GM21737 (cell line): ENCODE measurements around the gene ZNF519.
A peak's percentile ranks its signal among the peaks of the same experiment; 100 is the strongest.
"Not testable (repeated sequence)": the region's sequence is repeated elsewhere in the genome, so short reads cannot be mapped to it uniquely, and the experiment has no call there.

ENCODE experiments used
- ATAC-seq: cut with Tn5 transposase; IDR thresholded peaks from one replicate; pipeline ENCODE4 v1.9.1; 2021; ENCODE audit warnings: mild to moderate bottlenecking, moderate library complexity; ENCODE audit not compliant: unreplicated experiment

The ZNF519 gene

DNA sequence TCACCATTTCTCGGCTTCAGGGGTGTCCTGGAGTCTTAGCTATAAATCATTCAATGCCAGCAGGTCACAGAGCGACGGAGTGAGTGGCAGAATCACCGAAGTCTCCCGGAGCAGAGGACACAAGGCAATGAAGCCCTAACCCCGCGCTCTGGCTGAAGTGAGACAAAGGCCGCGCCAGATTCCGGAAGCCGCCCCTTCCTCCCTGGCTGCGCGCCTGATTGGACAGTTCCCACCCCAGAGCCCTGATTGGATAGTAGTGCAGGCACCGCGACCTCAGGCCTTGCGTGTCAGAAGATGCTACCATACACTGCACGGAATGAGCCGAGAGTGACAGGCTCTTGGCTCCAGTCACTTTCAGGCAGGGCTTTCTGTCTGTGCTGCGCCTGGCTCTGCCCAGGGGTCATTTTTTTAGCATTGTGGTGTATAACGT lies at the start of gene ZNF519:
ZNF519 (minus strand) TSS at position 165 of the 430 bp plus-strand sequence; CDS start at position 7, 158 bp downstream.
- ATAC-seq, result peak; percentile 100

DNA sequence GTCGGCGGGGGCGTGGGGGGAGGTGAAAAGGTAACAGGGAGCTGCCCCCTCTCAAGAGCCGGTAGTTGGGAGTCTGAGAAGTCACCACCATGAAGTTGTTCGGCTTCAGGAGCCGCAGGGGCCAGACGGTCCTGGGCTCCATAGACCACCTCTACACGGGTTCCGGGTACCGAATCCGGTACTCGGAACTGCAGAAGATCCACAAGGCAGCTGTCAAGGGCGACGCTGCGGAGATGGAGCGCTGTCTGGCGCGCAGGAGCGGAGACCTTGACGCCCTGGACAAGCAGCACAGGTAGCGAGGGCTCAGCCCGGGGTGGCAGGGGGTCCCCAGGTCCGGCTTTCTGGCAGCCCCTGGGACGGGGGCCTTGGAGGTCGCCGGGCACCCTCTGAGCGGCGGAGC lies 47.1 kb upstream of the ZNF519 start:
- no peak for ATAC-seq

DNA sequence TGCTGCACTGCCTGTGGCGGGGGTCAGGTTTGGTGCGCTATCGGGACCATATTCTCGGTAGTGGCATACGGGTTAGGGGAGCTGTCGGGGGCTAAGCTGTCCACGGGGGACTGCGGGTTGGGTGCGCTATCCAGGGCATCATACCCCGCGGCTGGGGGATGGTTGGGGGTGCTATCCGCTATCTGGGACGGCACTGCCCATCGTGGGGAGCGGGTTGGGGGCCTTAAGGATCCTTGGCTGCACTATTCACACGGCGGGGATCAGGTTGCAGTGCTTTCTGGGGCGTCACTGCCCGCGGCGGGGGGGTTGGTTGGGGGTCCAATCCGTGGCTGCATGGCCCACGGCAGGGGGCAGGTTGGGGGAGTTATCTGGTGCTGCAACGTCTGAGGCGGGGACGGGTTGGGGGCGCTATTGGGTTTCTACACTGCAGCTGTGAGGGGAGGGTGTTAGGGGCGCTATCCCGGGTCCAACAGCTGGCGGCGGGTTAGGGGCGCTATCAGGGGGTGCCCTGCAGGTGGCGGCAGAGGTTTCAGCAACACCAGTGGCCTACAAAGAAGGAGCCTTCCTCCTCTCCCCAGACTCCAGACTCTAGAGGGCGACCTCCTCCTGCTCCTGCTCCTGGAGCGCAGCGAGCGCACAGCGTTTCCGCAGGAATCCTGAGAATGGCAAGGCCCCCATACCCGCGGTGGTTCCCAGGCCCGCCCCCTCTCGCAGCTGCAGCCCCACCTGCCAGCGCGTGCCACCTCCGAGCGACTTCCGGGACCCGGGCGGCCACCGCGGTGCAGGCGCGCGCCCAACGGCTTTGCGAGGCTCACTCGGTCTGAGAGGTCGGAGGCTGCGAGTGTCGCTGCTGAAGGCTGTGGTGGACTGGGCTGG lies 46.3 kb upstream of the ZNF519 start:
- peak; percentile 98 for ATAC-seq

DNA sequence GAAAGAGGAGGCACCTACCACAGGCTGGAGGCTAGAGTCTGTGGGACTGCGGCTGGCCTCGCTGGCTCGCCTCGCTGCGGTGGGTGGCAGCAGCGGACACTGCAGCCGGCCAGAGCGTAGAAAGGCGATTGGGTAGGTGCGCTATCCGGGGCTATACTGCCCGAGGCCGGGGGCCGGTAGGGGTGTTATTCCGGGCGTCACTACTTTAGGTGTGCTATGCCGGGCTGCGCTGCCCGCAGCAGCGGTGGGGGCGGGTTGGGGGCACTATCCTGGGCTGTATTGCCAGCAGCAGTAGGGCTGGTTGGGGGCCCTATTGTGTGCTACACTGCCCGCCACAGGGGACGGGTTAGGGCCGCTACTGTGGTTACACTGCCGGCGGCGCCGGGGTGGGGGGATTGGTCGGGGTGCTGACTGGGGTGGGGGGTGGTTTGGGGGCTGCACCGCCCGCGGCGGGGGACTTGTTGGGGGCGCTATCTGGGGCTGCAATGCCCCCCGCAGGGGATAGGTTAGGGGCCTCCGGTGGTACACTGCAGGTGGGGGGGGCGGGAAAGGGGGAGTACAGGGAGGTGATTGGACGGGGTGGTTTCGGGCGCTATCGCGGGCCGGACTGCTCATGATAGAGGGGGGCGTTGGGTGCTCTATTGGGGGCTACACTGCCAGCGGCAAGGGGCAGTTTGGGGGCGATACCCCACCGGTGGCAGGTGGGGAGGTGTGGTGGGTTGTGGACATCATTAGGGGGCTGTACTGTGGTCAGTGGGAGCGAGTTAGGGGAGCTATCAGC lies 45.5 kb upstream of the ZNF519 start:
- not testable (repeated sequence) for ATAC-seq

DNA sequence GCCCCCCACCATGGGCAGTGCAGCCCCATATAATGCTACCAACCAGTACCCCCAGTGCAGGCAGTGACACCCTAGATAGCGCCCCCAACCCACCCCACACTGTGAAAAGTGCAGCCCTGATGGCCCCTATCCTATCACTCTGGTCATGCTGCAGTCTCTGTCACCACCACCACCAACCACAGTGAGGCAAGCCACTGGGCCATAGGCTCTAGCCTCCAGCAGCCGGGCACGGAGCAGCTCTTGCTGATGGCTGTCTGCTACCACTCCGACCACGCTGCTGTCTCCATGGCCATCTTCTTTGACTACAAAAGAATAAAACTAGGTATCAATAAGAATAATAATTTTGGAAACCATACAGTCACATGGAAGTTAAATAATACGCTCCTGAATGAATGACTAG lies 43.2 kb upstream of the ZNF519 start:
- not testable (repeated sequence) for ATAC-seq

DNA sequence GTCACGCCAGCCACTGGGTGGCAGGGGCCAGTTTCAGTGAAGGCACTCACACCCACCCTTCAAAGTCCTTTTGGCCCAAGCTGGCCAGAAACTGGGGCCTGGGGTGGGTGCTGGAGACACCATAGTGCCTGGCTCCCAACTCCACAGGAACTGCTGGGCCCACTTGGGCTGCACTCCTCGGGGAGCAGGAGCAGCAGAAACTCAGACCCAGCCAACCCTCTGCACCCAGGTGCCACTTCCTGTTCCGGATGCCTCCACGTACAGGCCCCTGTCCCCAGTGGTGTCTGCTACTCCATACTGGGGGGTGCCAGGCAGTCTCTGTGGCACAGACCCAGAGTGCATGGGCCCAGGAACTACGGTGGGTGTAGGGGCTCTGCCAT lies 42.5 kb upstream of the ZNF519 start:
- ATAC-seq, result no peak

DNA sequence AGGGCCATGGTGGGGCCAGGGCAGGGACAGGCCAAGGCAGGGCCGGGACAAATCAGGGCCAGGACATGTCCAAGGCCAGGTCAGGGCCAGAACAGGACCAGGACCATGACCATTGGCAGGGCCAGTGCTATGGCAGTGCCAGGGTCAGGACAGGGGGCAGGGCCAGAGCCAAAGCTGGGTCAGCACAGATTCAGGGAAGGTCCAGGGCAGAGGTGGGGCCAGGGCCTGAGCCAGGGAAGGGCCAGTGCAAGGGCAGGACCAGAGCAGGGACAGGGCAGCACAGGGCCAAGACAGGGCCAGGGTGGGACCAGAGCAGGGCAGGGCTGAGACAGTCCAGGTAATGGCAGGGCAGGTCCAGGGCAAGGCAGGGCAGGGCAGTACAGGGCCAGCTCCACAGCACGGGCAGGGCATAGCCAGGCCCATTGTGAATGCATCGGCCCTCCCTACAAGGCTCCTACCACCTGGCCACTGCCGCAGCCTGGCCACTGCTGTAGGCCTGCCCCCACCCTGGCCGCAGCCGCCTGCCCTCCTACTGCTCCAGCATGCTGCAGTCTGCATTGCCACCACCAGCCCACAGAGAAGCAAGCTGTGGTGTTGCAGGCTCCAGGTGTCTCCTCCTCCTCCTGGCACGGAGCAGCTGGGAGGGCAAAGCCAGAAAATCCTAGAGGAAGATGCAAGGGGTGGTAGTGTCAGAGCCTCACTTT lies 41.9 kb upstream of the ZNF519 start:
- not testable (repeated sequence) for ATAC-seq

DNA sequence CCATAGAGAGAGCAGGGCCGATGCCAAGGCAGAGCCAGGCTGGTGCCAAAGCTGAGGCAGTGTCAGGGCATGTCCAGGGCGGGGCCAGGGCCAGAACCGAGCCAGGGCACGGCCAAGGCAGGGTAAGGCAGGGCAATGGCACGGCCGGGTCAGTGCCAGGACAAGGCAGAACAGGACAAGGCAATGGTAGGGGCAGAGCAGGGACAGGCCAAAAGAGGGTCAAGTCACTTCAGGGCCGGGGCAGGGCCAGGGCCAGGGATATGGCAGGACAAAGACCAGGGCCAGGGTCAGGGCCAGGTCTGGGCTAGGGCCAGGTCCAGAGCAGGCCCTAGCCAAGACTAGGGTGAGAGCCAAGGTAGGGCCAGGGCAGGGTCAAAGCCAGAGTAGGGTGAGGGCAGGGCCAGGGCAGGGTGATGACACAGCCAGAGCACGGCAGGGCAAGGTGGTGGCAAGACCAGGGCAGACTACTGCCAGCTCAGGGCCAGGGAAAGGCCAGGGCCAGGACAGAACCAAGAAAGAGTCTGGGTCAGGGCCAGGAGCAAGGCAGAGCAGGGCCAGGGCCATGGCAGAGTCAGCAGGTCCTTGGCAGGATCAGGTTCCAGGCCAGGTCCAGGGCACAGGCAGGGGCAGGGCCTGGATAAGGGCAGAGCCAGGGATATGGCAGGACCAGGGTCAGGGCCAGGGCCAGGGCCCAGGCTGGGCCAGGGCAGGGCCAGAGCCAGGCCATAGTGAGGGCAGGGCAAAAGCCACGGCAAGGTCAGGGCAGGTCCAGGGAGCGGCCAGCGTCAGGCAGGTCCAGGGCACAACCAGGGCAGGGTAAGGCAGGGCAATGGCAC lies 41.1 kb upstream of the ZNF519 start:
- ATAC-seq, result not testable (repeated sequence)

DNA sequence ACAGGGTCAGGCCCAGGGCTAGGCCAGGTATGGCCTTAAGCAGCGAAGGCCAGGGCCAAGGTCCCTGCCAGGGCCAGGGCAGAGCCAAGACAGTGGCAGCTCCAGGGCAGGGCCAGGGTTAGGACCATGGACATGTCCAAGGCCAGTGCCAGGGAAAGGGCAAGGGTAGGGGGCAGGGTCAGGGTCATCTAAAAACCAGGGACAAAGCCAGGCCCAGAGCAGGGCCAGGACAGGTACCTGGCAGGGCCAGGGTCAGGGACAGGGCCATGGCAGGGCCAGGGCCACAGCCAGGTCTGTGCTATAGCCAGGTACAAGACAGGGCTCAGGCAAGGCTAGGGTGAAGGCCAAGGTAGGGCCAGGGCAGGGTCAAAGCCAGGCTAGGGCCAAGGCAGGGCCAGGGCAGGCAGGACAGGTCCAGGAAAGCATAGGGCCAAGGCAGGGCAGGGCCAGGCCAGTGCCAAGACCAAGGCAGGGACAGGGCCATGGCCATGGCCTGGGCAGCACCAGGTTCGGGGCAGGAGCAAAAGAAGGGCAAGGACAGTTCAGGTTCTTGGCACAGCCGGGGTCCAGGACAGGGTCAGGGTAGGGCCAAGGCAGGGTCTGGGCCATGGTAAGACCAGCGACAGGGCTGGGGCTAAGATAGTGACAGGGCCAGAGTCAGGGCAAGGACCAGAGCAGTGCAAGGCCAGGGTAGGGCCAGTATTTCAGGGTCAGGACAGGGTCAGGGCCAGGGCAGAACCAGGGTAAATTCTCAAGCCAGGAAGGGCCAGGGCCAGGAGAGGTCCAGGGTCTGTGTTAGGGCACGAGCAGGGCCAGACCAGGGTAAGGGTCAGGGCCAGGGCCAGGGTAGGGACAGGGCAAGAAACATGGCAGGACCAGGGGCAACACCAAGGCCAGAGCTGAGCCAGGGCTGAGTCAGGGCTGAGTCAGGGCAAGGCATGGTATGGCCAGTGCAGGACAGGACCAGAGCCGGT lies 40.2 kb upstream of the ZNF519 start:
- ATAC-seq, result not testable (repeated sequence)

DNA sequence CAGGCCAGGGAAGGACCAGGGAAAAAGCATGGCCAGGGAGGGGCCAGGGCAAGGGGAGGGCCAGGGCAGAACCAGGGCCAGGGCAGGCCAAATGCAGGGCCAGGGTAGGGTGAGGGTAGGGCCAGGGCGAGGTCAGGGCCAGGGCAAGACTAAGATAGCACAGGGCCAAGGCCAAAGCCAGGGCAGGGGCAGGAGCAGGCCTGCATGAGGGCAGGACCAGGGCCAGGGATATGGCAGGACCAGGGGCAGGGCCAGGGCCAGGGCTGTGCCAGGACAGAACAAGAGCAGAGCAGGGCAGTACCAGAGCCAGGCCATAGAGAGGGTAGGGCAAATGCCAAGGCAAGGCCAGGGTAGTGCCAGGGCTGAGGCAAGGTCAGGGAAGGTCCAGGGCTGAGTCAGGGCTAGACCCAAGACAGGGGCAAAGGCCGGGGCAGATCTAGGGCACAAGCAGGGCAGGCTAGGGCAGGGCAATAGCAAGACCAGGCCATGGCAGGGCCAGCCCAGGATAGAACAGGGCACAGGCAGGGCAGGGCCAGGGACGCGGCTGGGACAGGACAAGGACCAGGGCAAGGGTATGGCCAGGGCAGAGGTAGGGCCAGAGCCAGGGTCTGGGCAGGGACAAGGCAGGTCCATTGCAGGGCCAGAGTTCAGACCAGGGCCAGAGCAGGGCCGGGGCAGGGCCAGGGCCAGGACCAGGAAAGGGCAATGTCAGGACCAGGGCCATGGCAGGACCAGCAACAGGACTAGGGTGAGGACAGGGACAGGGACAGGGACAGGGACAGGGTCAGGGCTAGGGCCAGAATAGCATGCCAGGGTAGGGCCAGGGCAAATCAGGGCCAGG lies 39.3 kb upstream of the ZNF519 start:
- not testable (repeated sequence) for ATAC-seq

DNA sequence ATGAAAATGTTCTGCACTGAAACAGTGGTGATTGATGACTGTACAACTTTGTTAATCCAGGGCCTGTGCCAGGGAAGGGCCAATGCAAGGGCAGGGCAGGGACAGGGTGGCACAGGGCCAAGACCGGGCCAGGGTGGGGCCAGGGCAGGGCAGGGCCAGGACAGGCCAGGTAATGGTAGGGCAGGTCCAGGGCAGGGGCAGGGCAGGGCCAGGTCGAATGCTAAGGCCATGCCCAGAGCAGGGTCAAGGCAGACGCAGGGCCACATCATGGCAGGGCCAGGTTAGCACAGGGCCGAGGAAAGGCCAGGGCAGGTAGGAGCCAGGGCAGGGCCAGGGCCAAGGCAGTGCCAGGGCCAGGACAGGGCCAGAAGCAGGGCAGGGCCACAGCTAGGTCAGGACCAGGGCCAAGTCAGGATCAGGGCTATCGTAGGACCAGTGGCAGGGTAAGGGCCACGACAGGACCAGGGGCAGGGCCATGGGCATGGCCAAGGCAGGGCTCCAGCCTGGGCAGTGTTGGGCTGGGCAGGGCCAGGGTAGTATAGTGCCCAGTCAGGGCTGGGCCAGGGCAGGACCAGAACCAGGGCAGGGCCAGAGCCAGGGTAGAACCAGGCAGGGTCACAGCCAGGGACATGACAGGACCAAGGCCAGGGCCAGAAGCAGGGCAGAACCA lies 38.3 kb upstream of the ZNF519 start:
- not testable (repeated sequence) for ATAC-seq

DNA sequence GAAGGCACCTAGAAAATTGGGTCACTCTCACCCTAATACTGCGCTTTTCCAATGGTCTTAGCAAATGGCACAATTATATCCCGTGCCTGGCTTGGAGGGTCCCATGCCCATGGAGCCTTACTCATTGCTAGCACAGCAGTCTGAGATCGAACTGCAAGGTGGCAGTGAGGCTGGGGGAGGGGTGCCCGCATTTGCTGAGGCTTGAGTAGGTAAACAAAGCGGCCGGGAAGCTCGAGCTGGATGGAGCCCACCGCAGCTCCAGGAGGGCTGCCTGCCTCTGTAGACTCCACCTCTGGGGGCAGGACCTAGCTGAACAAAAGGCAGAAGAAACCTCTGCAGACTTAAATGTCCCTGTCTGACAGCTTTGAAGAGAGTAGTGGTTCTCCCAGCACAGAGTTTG lies 30.7 kb upstream of the ZNF519 start:
- ATAC-seq, result not testable (repeated sequence)

DNA sequence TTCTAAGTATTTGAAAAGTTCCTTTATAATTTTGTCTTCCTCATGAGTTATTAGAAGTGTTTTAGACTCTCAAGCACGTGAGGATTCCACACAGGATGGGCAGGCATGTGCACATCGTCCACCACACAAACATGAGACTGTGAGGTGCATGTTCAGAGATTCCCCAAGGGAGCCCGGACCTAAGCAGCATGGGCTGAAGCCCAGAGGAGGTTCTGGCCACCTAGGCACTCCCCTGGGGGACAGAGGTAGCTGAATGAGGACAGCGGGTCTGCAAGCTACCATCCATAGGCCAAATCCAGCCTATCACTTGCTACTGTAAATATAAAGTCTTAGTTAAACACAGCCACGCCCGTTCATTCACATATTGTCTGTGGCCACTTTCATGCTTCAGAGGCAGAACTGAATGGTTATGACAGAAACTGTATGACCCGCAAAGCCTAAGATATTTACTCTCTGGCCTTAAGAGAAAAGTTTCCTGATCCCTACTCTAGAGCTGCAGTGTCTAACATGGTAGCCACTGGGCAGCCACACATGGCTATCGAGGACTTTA lies 19.4 kb upstream of the ZNF519 start:
- ATAC-seq, result not testable (repeated sequence)

DNA sequence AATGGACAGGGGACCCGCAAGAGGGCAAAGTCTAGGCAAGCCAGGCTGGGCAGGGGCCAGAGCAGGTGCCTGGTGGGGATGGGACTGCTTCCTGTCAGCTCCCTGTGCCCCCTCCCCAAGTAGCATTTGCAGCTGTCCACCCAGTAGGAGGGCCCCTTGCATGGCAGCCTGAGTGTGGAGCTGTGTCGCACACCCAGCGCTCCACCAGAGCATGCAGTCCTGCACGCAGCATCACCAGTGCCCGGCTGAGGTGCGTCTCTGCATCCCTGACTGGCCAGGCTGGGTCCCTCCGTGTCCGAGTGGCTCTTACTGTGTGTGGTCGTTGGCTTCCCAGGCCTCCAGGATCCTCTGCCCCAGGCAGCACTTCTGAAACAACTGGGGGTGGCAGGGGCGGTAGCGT lies 18.5 kb upstream of the ZNF519 start:
- not testable (repeated sequence) for ATAC-seq

DNA sequence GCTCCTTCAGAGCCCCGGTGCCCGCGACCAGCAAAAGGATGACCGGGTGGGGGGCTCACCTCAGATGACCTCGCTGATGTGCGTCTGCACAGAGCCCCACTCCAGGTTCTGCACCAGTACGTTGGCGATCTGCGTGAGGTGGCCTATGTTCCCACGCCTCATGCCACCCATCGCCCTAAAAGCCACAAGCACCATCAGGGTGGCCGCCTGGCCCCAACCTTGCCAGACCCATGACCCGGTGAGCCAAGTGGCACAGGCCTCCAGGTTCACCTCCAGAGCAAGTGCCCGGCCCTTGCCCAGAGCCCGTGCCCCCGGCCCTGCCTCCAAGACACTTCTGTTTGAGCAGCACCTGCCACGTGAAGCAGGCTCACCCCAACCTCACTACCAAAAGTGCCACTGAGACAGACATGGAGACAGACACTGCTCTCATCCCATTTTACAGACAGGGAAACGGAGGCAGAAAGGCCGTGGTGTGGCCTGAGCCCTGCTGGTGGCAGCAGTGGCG lies 17.7 kb upstream of the ZNF519 start:
- not testable (repeated sequence) for ATAC-seq

DNA sequence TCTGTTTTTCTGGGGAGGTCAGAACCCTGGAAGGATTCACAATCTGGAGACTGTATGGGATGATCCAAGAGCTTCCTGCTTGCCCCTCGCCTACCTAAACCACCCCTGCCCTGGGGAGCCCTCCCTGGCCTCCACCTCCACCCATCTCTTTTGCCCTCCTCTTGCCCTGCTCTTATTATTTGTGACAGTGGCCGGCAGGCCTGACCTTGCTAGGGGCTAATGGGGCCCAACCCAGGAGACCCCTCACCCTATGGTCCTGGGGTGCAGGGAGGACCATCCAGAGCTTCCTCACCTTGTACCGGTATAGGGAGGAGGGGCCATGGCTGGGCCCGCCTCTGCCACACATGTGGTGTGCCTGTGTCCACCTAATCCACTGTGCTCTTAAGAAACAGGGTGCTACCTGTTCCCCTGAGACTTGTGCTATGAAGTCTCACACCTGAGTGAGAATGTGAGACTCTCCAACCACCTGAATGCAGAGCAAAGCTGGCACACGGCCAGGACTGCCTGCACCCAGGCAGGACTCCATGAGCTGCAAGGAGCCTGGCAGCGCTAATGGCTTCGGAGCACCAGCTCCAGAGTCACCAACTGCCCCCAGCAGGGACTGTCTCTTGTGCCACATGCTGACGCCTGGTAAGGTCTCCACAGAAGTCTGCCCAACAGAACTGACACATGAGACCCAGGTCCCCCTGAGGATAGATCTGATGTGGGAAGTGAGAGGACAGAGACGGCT lies 17.1 kb upstream of the ZNF519 start:
- not testable (repeated sequence) for ATAC-seq
